Body of pancreas (tissue), 4 donors: ENCODE measurements around the gene HAPLN3. TPM values are rescaled to one million over a fixed set of nuclear protein-coding genes. Genes with fewer than 3 reads are reported as not detected.

ENCODE experiments used
- ATAC-seq: fragments of 150-250 bp; one replicate; pipeline ENCODE4 v1.9.1; 2016
- DNase-seq, 4 donors: peaks; one replicate each; pipeline ENCODE4 v3.0.0-alpha.2; 2019
- H3K27ac ChIP-seq, 4 donors: fragments of 200-600 bp; sonication (generic); 1 replicate in 3 of 4; 2 replicates in 1 of 4; pipeline versions ENCODE4 v1.5.1 to v1.6.1; 2016 to 2019; ENCODE audit warnings: mild to moderate bottlenecking in 1 of 4, mixed read lengths in 1 of 4, moderate library complexity in 1 of 4
- H3K27me3 ChIP-seq, 2 donors: fragments of 200-600 bp; sonication (generic); one replicate each; pipeline ENCODE4 v1.6.0; 2016; ENCODE audit warnings: mild to moderate bottlenecking in 1 of 2
- H3K36me3 ChIP-seq, 2 donors: fragments of 200-600 bp; sonication (generic); replicated peaks in 1 of 2; 2 replicates each; pipeline ENCODE4 v1.5.1; 2016; ENCODE audit warnings: low read depth in 2 of 2; ENCODE audit not compliant: insufficient read depth in 1 of 2
- H3K4me1 ChIP-seq: fragments of 200-600 bp; sonication (generic); one replicate; pipeline ENCODE4 v1.6.0; 2016
- H3K4me3 ChIP-seq, 2 donors: fragments of 200-600 bp; sonication (generic); 1 replicate in 1 of 2; 2 replicates in 1 of 2; pipeline ENCODE4 v1.5.1; 2016 to 2019
- H3K9me3 ChIP-seq, 3 donors: fragments of 200-600 bp; sonication (generic); 1 replicate in 2 of 3; 2 replicates in 1 of 3; pipeline ENCODE4 v1.5.1; 2016
- POLR2A ChIP-seq, 3 donors: fragments of 450-650 bp; IDR thresholded peaks; one replicate each; pipeline ENCODE4 v1.6.1; 2016; ENCODE audit warnings: antibody characterized with exemption in 3 of 3, mild to moderate bottlenecking in 2 of 3
- WGBS, 2 donors: methylation state at CpG; one replicate each; pipeline ENCODE4 v1.1.5; 2017; 5-methylcytosine and 5-hydroxymethylcytosine counted together
- intact Hi-C: fragments of 100-400 bp; cut with DNase I; formaldehyde crosslinking; loops from one replicate; pipeline ENCODE4 v1.15.1; 2023
- total RNA-seq, 2 donors: library from RNA; depleted of rRNA; stranded (reverse); fragments of >200 nt; gene quantifications; one replicate each; pipeline ENCODE4 v1.1.0, GENCODE V29; 2016
- TF ChIP-seq, protein P1 (sequence below), 7 experiments: fragments of 450-650 bp in 4 of 7; fragments of 200-600 bp in 3 of 7; sonication (generic) in 3 of 7; IDR thresholded peaks; one replicate each; pipeline ENCODE4 v1.5.1; 2016 to 2019; ENCODE audit warnings: antibody characterized with exemption in 7 of 7

Gene HAPLN3
- total RNA-seq, 2 donors from 2014 or later = 1.0 to 8.9 TPM

DNA sequence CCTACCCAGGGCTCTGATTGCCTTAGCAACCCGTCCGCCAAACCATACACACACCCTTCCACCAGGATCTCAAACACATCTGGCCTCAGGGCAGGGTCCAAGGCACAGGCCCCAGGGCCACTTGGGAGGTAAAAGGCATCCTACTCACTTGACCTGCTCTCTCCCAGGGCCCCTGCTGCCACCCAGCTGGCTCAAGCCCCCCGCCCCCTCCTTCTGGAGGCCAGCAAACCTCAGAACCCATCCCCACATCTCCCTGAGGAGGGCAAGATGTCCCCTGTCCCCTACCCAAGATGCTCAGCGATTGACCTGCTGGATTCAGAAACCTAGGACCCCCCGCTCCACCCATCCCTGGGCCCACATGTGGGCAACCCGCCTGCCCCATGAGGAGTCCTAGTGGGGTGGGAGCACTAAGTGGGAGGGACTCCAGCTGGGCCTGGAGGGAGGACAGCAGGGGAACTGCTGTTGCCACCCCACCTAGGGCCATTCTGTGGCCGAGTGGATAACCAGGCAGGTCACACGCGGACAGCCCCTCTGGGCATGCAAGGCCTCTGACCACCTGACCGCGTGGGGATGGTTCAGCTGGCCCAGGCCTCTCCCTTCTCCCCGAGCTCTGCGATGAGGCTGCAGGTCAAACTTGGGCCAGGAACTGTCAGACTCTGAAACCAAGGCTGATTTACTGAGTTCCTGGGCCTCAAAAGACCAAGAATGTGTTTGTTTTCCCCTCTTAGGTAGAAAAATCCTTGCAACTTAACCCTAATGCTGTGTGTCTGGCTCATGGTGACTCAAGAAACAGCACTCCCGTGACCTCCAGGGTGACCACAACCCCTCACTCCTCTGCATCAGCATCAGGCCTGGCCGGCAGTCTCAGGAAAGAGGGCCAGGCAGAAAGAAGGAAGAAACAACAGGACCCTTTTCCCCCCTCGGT, 13.6 kb upstream of the HAPLN3 start:
- Histone ChIP-seq H3K4me3 (no peak overlapping the region), H3K27me3 (no peaks in the 10 kb centered on the region), H3K4me1 (peaks cover 22% of the 10 kb centered on the region), H3K36me3 (no peaks in the 10 kb centered on the region), H3K9me3 (no peaks in the 10 kb centered on the region), H3K27ac (no peak overlapping the region)
- intact Hi-C loops = loop anchor here (10.0 kb wide), 2 partner anchors 106 to 266 kb away; no protein-coding TSS in a partner anchor
- WGBS, 2 donors = 80 to 82% methylated on average over 8 to 16 of the region's 16 CpGs
- TF ChIP-seq, protein P1, sequence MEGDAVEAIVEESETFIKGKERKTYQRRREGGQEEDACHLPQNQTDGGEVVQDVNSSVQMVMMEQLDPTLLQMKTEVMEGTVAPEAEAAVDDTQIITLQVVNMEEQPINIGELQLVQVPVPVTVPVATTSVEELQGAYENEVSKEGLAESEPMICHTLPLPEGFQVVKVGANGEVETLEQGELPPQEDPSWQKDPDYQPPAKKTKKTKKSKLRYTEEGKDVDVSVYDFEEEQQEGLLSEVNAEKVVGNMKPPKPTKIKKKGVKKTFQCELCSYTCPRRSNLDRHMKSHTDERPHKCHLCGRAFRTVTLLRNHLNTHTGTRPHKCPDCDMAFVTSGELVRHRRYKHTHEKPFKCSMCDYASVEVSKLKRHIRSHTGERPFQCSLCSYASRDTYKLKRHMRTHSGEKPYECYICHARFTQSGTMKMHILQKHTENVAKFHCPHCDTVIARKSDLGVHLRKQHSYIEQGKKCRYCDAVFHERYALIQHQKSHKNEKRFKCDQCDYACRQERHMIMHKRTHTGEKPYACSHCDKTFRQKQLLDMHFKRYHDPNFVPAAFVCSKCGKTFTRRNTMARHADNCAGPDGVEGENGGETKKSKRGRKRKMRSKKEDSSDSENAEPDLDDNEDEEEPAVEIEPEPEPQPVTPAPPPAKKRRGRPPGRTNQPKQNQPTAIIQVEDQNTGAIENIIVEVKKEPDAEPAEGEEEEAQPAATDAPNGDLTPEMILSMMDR (IDR thresholded peaks at IDR 0.05) = no peak
- TF ChIP-seq POLR2A (IDR thresholded peaks at IDR 0.05) = no peak
- ATAC-seq (no peak), DNase-seq (no peak)

DNA sequence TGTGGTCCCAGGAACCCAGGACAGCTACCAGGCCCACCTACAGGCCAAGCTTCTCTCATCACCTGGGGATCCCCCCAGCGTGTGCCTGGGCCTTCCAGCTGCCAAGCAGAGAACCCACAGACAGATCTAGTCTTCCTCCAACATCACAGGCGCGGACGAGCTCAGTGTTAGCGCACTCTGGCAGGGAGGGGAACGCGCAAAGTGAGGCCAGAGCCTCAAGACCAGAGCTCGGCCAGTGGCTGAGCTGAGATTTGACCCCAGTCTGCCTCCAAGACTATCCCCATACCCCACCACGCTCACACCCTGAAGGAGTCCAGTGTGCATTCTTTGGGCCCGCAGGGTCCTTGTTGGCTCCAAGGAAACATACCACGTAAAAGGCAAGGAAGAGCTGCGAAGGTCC, 12.8 kb upstream of the HAPLN3 start:
- no peaks in the 10 kb centered on the region for H3K36me3 ChIP-seq
- ATAC-seq (no peak), DNase-seq (no peak)
- H3K4me3 ChIP-seq = no peak overlapping the region
- H3K4me1 ChIP-seq = peaks cover 15% of the 10 kb centered on the region
- no peaks in the 10 kb centered on the region for H3K27me3 ChIP-seq
- intact Hi-C loops = loop anchor here (10.0 kb wide), 2 partner anchors 107 to 267 kb away; no protein-coding TSS in a partner anchor
- H3K9me3 ChIP-seq = no peaks in the 10 kb centered on the region
- WGBS, 2 donors = 78 to 88% methylated on average over 11 of the region's 12 CpGs
- no peak overlapping the region for H3K27ac ChIP-seq
- no peak for TF ChIP-seq POLR2A (IDR thresholded peaks at IDR 0.05)
- TF ChIP-seq, protein P1 (IDR thresholded peaks at IDR 0.05) = no peak

DNA sequence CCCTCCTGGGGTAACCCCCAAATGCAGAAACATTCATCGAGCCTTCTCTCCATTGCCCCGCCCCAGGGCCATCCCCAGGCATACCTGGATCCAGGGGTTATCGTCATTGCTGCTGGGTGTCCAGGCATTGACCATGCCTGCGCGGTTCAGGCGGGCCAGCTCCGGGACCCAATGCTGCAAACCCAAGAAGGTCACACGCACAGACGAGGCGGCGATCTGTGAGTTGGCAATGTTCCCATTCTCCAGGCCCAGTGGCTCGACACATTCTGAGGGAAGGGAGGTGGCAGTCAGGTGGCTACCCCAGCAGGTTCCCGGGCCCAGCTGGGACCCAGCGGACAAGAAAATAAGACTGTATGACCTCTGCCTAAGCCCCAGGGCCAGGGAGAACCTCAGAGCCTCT, 11.8 kb upstream of the HAPLN3 start:
- Histone ChIP-seq H3K4me1 (peaks cover 7% of the 10 kb centered on the region), H3K9me3 (no peaks in the 10 kb centered on the region), H3K27ac (no peak overlapping the region), H3K36me3 (no peaks in the 10 kb centered on the region), H3K27me3 (no peaks in the 10 kb centered on the region), H3K4me3 (no peak overlapping the region)
- DNase-seq = no peak
- TF ChIP-seq, protein P1 (IDR thresholded peaks at IDR 0.05) = no peak
- TF ChIP-seq POLR2A (IDR thresholded peaks at IDR 0.05) = no peak
- no peak for ATAC-seq
- 76 to 81% methylated on average over 9 to 14 of the region's 14 CpGs for WGBS, 2 donors
- intact Hi-C loops = loop anchor here (10.0 kb wide), 2 partner anchors 108 to 268 kb away; no protein-coding TSS in a partner anchor

DNA sequence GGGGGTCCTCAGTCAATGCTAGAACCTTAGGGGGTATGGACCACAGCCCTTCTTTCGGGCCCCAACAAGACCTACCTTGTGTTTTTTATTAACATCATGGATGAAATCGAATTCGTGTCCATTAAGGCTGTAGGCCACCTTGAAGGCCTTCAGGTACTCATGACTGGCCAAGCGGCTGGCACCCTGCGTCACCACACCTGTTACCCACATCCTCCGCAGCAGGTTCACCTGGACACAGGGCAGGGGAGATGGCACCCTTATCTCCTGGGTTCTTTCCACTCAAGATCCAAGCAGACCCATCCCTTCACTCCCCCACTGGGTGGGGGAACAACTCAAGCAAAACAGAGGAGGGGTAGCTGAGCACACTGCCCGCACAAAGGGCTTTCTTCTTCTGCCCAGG, 11.2 kb upstream of the HAPLN3 start:
- H3K36me3 ChIP-seq = no peaks in the 10 kb centered on the region
- H3K27ac ChIP-seq = no peak overlapping the region
- 78 to 100% methylated on average over 4 to 7 of the region's 7 CpGs for WGBS, 2 donors
- H3K9me3 ChIP-seq = no peaks in the 10 kb centered on the region
- TF ChIP-seq POLR2A (IDR thresholded peaks at IDR 0.05) = no peak
- TF ChIP-seq, protein P1 (IDR thresholded peaks at IDR 0.05) = no peak
- no peak for DNase-seq
- no peak for ATAC-seq
- intact Hi-C loops = loop anchor here (10.0 kb wide), 2 partner anchors 108 to 268 kb away; no protein-coding TSS in a partner anchor
- no peak overlapping the region for H3K4me3 ChIP-seq
- H3K4me1 ChIP-seq = peaks cover 7% of the 10 kb centered on the region
- H3K27me3 ChIP-seq = no peaks in the 10 kb centered on the region
